CD4-positive, alpha-beta T cell treated with Interleukin-15 for 4 hours (primary cell): ENCODE data around the gene ZNF609.

Experiments used
- DNase-seq: peaks from one replicate; pipeline ENCODE4 v3.0.0-alpha.2; 2020; ENCODE audit warnings: low spot score

ZNF609 gene

DNA sequence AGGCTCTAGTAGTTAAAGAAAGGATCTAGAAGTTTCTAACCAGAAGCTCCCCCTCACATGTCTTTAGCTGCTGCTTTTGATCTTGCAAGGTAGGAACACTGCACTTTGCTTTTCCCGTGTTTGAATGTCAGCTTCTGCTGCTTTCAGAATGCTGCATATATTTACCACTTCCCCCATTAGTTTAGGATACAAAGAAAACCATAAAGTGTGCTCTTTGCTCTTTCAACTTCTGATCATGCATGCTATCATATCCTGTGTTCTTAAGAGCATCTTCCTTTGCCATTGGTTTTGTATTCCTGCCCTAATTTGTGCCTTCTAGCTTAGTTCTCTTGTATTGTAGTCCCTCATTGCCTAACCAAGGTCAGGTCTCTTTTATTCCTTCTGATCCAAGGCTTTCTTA lies 43.3 kb downstream of the ZNF609 start:
- DNase-seq = no peak

DNA sequence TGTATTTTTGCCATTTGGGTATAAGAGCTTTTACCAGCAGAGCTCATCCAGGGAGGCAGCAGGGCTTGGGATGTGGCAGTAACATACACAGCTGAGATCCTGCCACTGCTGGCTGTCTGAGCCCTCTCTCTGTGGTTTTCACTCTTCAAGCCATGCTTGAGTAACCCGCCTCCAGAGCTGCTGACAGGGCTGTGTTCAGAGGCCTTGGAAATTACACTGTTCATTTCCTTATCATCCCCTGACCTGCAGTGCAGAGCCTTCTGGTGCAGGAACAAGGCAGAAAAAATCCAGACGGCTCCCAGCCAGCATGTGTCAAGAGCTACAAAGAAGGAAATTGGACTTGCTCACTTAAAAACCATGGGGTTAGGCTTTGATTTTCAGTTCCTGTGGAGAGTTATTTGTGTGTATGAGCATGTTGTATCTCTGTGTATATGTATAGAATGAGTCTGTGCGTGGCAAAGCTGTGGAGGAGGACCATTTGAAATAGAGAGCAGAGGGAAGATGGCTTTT lies 47.0 kb downstream of the ZNF609 start:
- DNase-seq = peak; percentile 13

DNA sequence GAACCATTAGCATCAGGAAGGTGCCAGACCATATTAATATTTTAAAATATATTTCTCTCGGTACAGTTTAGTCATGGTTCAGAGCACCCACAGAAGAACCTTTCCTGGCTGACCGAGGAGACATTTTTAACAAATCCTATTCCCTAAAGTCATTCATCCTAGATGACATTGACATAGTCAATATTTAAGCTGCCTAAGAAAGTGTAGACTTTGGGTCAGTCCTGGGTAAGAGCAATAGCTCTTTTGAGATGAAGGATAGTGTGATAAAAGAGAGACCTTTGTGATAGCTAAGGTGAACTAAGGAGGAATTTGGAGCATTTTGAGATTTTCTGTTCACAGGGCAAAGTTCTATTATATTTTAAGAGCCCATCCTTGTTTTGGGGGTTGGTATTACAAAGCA lies 47.5 kb downstream of the ZNF609 start:
- DNase-seq = no peak

DNA sequence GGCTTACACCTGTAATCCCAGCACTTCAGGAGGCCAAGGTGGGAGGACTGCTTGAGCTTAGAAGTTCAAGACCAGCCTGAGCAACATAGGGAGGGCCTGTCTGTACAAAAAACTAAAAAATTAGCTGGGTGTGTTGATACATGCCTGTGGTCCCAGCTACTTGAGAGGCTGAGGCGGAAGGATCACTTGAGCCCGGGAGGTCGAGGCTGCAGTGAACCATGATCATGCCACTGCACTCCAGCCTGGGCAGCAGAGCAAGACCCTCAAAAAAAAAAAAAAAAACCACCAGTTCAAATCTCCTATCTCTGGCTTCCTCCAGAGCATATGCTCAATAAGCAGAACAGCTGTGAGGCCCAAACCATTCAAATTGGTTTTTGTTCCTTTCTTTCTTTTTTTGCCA lies 53.4 kb downstream of the ZNF609 start:
- no peak for DNase-seq

DNA sequence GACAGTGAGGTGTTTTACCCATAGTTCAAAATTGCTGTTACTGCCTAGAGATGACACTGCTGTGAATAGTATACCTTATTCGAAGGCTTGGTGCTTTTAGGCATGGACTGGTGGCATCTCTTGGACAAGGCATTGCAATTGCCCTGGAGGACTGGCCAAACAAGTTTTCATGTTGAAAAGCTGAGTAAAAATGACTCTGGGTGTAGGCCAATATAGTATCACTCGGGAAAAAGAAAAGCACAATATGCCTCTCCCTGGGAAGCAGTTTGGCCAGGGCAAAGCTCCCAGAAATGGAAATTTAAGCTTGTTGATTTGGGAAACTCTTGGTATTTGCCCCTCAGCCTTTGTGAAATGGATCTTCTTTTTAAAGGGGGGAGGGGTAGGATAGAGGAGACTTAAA lies 54.8 kb downstream of the ZNF609 start:
- no peak for DNase-seq

DNA sequence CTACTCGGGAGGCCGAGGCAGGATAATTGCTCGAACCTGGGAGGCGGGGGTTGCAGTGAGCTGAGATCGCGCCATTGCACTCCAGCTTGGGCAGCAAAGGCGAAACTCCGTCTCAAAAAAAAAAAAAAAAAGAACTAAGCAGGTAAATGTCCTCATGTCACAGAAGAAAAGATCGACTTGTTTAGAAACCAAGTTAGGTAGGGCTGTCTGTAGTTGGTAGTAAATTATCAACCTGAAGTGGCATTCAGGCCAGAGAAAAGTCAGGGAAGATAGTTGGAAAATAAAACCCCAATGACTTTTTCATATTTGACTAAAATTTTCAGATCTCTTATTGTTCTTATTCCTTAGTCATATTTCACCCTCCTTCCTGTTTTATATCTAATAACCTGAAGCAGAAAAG lies 55.4 kb downstream of the ZNF609 start:
- DNase-seq = no peak

DNA sequence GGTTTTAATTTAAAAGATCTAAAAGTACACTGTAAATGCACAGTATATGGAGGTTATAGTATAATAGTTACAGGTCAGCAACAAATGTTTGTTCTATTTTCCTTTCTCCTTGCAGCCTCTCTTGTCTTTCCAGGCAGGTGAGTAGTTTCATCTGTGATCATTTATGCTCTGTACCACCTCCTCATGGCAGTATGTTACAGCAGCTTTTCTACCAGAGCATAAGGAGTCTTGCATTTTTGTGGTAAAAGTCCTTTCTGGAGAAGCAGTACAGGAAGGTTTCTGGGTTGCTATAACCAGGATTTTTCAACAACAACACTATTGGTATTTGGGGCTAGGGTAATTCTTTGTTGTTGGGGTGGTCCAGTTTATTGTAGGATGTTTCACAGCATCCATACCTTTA lies 59.5 kb downstream of the ZNF609 start:
- DNase-seq = no peak

DNA sequence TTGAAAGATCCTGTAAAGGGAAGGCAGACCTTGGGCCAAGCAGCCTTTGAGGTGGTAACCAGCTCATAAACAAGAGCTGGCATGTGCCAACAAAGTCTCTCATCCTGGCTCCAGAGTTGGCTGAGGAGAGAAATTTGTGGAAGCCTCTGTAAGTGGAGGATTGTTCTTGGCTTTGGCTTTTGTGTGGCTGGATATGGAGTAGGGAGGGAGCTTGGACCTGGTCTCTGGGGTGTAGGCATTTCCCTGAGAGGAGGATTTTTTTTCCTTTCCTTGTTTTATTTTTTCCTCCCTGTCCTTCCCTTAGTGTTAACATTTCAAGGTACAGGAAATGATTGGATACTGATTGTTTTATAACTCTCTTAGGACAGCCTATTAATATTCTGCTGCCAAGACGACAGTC lies 60.8 kb downstream of the ZNF609 start:
- DNase-seq = no peak

DNA sequence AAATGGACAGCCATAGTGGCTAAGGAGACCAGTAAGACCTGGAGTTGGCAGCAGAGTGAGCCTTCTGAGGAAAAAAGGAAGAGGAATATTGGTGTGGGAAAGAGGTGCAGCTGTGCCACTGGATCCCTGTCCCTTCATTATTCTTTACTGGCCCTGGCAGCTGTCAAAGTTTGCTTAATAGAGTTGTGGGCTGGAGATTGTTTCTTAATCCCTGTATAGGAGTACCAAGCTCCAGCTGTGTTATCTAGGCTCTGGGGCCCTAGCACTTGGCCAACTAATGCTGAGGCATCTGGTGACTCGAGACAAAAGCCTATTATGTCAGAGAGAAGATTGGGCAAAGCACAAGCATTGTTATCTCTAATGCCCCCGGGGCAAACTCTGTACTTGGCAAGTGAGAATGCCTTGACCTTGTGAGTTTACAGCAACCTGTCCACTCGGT lies 61.4 kb downstream of the ZNF609 start:
- DNase-seq = no peak

DNA sequence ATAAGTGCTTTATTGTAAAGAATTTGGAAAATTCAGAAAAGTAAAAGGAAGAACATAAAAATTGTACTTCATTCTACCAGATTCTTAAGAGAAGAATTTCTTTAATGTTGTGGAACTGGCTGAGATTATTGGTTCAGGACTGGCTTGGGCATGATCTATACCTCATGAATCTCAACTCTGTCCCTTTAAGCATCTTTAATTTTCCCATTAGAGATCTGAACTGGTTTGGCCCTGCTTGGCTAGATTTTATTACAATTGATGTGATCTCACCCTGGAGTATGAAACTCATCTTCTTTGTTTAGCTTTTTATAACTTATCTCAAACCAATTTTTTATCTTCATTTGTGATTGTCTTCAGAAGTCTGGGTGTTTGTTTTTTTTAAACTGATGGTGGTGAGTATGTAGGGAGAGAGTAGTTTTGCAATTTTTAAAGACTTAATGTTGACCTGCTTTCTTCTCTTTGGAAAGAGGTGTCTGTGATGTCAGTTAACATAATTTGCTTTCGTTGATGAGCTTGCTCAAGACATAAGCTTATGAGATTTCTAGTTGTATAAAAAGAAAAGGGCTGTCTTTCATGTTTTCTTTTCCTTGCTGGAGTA lies 61.9 kb downstream of the ZNF609 start:
- no peak for DNase-seq

DNA sequence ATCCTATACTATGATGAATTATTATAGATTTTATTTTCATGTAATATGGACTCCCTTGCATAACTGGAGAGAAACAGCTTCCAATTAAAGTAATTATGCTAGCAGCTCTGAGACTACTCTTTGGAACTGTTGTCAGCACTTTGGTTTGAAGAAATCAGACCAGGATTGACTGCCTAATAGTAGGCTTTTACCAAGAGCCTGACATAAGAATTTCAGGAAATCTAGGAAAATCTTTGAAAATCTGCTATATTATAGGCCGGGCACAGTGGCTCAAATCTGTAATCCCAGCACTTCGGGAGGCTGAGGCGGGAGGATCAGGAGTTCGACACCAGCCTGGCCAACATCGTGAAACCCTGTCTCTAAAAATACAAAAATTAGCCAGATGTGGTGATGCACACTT lies 62.9 kb downstream of the ZNF609 start:
- no peak for DNase-seq

DNA sequence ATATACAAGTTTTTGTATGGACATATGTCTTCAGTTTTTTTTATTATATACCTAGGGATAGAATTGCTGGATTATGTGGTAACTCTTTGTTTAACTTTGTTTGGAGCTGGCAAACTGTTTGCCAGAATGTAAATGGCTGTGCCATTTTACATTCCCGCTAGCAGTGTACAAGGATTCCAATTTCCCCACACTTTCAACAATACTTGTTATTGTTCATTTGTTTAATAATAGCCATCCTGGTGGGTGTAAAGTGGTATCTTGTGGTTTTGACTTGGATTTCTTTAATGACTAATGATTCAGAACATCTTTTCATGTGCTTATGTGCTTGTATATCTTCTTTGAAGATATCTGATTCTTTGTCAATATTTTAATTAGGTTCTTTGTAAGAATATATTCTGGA lies 64.4 kb downstream of the ZNF609 start:
- no peak for DNase-seq

DNA sequence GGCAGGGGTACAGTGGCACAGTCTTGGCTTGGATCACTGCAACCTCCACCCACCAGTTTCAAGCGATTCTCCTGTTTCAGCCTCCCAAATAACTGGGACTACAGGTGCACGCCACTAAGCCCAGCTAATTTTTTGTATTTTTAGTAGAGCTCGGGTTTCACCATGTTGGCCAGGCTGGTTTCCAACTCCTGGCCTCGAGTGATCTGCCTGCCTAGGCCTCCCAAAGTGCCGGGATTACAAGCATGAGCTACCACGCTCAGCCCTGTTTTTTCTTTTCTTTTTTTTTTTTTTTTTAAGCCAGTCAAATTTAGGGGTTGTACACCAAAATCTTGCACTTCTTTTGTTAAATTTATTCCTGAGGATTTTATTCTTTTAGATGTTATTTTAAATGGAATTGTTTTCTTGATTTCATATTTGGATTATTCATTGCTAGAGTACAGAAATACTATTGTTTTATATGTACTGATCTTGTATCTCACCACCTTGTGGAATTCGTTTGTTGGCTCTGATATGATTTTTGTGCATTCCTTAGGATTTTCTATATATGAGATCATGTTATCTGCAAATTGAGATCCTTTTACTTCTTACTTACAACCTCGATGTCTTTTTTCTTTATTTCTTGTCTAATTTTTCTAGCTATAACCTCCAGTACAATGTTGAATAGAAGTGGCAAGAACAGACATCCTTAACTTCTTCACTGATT lies 65.6 kb downstream of the ZNF609 start:
- no peak for DNase-seq

DNA sequence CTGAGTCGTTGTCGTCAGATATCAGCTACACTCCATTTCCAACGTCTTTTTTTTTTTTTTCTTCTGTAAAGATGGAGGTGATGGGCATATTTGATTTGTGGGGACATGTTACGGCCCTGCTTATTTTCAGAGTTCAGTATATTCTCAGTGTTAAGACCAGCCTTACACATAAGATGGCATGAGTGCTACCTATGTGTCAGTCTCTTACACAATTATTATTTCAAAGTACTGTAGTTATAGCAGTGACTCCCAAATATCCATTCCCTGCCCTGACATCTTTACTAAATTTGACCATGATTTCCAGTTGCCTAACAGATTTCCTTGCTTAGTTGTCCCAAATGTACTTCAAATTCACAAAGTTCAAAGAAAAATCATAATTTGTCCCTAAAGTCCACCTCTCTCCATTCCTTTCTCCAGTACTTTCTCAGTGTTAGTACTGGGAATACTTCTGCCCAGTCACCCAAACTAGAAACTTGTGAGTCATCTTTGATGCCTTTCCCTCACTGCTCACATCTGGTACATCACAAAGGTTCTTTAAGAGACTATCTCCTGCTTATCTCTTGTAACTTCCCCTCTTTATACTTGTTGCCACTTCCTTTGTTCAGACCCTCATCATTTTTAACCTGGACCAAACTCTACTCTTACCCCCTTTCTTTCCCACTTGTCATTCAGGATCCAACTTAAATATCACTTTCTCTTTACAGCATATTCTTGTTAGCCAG lies 67.0 kb downstream of the ZNF609 start:
- no peak for DNase-seq

DNA sequence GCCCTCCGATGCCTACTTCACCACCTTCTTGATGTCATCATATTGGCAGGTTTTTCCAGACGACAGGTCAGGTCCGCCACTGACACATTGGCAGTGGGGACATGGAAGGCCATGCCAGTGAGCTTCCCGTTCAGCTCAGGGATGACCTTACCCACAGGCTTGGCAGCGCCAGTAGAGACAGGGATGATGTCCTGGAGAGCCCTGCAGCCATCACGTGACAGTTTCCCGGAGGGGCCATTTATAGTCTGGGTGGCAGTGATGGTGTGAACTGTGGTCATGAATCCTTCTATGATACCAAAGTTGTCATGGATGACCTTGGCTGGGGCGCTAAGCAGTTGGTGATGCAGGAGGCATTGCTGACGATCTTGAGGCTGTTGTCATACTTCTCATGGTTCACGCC lies 68.5 kb downstream of the ZNF609 start:
- DNase-seq = no peak

DNA sequence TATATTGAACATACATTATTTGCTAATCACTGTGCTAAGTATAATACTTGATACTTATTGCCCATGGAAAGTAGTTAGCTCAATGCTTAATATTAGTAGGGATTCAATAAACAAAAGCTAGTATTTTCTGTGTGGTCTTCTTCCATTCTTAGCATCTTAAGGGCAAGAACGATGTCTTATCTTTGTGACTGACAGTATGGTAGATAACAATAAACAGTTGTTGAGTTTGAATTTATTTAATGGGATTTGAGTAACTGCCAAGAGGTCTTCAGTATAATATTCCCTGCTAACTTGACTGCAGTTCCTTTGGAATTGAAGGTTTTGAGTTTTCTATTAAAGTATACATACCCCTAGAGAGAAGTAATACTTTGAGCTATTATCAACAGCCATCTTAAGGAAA lies 70.1 kb downstream of the ZNF609 start:
- DNase-seq = no peak

DNA sequence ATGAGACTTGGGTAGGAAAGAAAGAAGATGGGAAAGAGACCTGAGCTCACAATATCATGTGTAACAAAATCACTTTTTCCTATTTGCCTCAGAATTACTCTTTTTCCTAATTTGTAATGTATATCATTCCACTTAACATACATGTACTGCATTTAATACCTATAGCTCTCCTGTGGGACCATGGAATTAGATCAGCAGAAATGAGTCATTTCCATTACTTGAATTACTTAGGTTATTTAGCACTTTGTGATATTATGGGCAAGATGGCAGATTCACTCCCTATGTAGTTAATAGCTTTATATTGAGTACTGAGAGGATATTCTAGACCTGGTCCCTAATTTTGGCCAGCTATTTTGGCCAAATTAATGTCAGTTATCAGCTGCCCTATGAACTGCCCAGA lies 70.5 kb downstream of the ZNF609 start:
- DNase-seq = no peak

DNA sequence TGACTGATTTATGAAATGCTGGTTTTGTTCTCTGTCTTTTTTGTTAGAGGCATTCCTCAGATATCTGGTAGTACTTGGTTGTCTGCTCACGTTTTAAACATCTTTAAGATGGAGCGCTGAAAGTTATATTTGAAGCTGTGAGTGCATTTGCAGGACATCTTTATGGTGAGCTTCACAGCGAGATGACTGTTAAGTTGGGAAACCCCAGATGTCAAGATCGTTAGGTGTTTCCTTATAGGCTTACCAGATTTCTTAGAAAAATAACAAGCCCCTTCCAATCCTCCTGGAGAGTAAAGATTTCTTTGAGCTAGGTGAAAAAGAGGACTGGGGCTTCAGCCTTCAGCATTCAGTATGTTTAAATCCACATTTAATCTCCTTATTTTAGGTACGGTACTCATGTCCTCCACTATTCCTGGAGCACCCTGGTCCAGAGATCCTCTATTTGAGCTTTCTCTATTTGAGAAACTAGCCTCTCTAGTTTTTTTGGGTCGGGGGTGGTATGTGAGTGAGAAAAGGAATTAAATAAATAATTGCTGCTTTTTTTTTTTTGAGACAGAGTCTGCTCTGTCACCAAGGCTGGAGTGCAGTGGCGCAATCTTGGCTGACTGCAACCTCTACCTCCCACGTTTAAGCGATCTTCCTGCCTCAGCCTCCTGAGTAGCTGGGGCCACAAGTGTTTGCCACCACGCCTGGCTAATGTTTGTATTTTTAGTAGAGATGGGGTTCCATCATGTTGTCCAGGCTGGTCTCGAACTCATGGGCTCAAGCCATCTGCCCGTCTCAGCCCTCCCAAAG lies 72.3 kb downstream of the ZNF609 start:
- DNase-seq = peak; percentile 7

DNA sequence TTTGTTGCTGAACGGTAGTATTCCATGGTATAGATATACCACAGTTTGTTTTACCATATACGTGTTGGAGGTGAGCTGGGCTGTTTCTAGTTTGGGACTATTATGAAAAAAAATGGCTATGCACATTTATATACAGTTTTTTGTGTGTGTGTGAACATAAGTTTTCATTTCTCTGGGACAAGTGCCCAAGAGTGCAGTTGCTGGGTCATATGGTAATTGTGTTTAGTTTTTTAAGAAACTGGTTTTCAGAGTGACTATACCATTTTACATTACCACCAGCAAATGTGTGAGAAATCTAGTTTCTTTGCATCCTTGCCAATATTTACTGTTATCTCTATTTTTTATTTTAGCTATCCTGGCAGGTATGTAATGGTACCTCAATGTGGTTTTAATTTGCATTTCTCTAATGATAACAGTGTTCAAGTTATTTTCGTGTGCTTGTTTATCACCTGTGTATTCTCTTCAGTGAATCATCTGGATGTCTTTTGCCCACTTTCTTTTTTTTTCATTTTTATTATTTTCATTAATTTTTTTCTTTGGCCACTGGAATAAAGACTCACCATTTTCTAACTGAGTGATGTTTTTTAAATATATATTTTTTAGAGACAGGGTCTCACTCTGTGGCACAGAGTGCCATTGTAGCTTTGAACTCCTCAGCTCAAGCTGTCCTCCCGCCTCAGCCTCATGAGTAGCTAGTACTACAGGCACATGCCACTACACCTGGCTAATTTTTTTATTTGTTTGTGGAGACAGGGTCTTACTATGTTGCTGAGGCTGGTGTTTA lies 75.3 kb downstream of the ZNF609 start:
- no peak for DNase-seq

DNA sequence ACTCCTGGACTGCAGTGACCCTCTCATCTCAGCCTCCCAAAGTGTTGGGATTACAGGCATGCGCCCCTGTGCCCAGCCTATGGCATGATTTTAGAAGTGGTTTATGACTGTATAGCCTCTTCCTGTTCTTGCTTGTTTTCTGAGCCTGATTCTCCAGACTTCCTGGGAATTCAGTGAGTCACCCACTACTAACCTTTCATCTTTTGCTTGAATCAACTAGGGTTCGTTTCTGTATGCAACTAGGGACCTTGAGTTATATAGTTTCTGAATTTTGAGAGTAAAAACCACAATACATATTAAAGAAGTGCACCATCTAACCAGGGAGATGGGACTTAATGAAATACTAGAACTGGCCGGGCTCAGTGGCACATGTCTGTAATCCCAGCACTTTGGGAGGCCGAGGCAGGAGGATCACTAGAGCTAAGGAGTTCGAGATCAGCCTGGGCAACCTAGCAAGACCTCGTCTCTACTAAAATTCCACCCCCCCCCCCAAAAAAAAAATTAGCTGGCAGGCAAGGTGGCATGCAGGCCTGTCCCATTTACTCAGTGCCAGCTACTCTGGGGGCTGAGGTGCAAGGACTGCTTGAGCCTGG lies 76.0 kb downstream of the ZNF609 start:
- peak; percentile 41 for DNase-seq

DNA sequence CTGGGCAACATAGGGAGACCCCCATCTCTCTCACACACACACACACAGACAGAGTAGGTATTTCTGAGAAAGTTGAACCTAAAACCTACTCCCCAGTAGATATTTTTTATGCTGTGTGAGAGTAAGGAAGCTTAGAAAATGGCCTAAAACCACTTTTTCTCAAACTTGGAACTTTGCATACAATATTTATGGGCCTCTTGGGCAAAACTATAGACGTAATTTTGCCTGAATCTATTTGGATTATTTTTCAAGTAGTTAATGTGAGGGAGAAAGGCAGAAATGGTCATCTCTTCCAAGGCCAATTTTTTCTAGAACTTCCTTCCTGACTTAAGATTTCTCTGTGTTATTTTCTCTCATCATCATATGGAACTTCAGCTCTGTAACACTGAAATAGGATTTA lies 81.7 kb downstream of the ZNF609 start:
- no peak for DNase-seq
